ENCODE results near the gene NUP210. TPM values are rescaled to one million over a fixed set of nuclear protein-coding genes. Genes with fewer than 3 reads are reported as not detected.

Gene NUP210
- polyA plus RNA-seq, 1 of the 3 experiments (the other 2 are of a cell fraction), result 1.8 TPM

GRCh38 chr3:13309004-13309403 is 111.1 kb downstream of the NUP210 start:
- DNase-seq, result no peak
- H3K9me3 ChIP-seq, result no peaks in the 10 kb centered on the region

GRCh38 chr3:13308380-13308801 is 111.7 kb downstream of the NUP210 start:
- Histone ChIP-seq H3F3A (replicated peaks; ENCODE audit: insufficient read depth) (no peaks in the 10 kb centered on the region), H3K79me2 (ENCODE audit: insufficient read depth) (no peaks in the 10 kb centered on the region), H3K4me1 (ENCODE audit: control insufficient read depth in 1 of 2, insufficient read depth in 2 of 2, low read depth in 1 of 2, low read length in 1 of 2) (no peaks in the 10 kb centered on the region), H4K20me1 (ENCODE audit: insufficient read depth) (no peaks in the 10 kb centered on the region), H3K9ac (no peak overlapping the region), H3K27me3 (ENCODE audit: insufficient read depth) (no peaks in the 10 kb centered on the region), H3K4me2 (no peak overlapping the region), H3K9me3 (no peaks in the 10 kb centered on the region), H3K9me2 (no peaks in the 10 kb centered on the region), H3K36me3 (replicated peaks in 1 of 2; ENCODE audit: control insufficient read depth in 1 of 2, insufficient read depth in 2 of 2, low read length in 1 of 2) (no peaks in the 10 kb centered on the region), H3K4me3 (ENCODE audit: low read depth in 2 of 2, low read length in 1 of 2) (no peak overlapping the region), H3K27ac (ENCODE audit: low read depth in 2 of 2, low read length in 1 of 2) (no peak overlapping the region), H2AFZ (ENCODE audit: low read depth) (no peak overlapping the region)
- POLR2A ChIA-PET, result no interaction called here
- DNase-seq, result peak; percentile 74
- CTCF ChIA-PET, result interaction anchor here (0.6 to 1.2 kb wide), 5 partner anchors 10 to 149 kb away, joined by 3 to 5 read pairs (median 3); no protein-coding TSS in a partner anchor
- 36% methylated on average over 3 of the region's 6 CpGs for WGBS (ENCODE audit: low lambda C conversion rate)
- TF ChIP-seq CTCF (IDR thresholded peaks at IDR 0.05), result peak; percentile 59
- no peak for TF ChIP-seq YY1 (IDR thresholded peaks at IDR 0.05; ENCODE audit: low read depth)
- TF ChIP-seq RAD21 (IDR thresholded peaks at IDR 0.05; ENCODE audit: low read length), result peak; percentile 58

More at GRCh38 chr3:13309004-13309403, 111.1 kb downstream of the NUP210 start:
- no peak overlapping the region for H3K27ac ChIP-seq (ENCODE audit: low read depth in 2 of 2, low read length in 1 of 2)
- no peaks in the 10 kb centered on the region for H3K4me1 ChIP-seq (ENCODE audit: control insufficient read depth in 1 of 2, insufficient read depth in 2 of 2, low read depth in 1 of 2, low read length in 1 of 2)
- CTCF ChIA-PET, result interaction anchor here (0.9 to 1.3 kb wide), 2 partner anchors 198 to 216 kb away, joined by 3 read pairs; no protein-coding TSS in a partner anchor
- POLR2A ChIA-PET, result no interaction called here
- 15% methylated on average over 3 of the region's 3 CpGs for WGBS (ENCODE audit: low lambda C conversion rate)
- no peaks in the 10 kb centered on the region for H3K9me2 ChIP-seq
- no peak overlapping the region for H2AFZ ChIP-seq (ENCODE audit: low read depth)
- no peak overlapping the region for H3K4me3 ChIP-seq (ENCODE audit: low read depth in 2 of 2, low read length in 1 of 2)
- no peaks in the 10 kb centered on the region for H3K36me3 ChIP-seq (replicated peaks in 1 of 2; ENCODE audit: control insufficient read depth in 1 of 2, insufficient read depth in 2 of 2, low read length in 1 of 2)
- no peaks in the 10 kb centered on the region for H3K79me2 ChIP-seq (ENCODE audit: insufficient read depth)
- H3K9ac ChIP-seq, result no peak overlapping the region
- TF ChIP-seq FOXJ3 (CRISPR knock-in tag; IDR thresholded peaks at IDR 0.05) (no peak), JUND (IDR thresholded peaks at IDR 0.05) (no peak), USF2 (IDR thresholded peaks at IDR 0.05; ENCODE audit: borderline replicate concordance, low read depth, low read length) (no peak), ELF1 (IDR thresholded peaks at IDR 0.05) (no peak)
- H3K27me3 ChIP-seq (ENCODE audit: insufficient read depth), result no peaks in the 10 kb centered on the region
- H3K4me2 ChIP-seq, result no peak overlapping the region
- H4K20me1 ChIP-seq (ENCODE audit: insufficient read depth), result no peaks in the 10 kb centered on the region
- H3F3A ChIP-seq (replicated peaks; ENCODE audit: insufficient read depth), result no peaks in the 10 kb centered on the region

- H3K79me2 ChIP-seq (ENCODE audit: insufficient read depth), result no peaks in the 10 kb centered on the region
- no peak overlapping the region for H3K4me2 ChIP-seq
- 0 out of 4 replicates have a peak, but pooled peaks cover 0 to 2% of the 10 kb centered on the region in 2 experiments for H3K4me1 ChIP-seq (ENCODE audit: control insufficient read depth in 1 of 2, insufficient read depth in 2 of 2, low read depth in 1 of 2, low read length in 1 of 2)
- no peaks in the 10 kb centered on the region for H3F3A ChIP-seq (replicated peaks; ENCODE audit: insufficient read depth)
- ChIA-PET CTCF (interaction anchor here (2.1 kb wide), 1 partner anchor 145 kb away, joined by 6 read pairs; no protein-coding TSS in a partner anchor), POLR2A (no interaction called here)
- no peaks in the 10 kb centered on the region for H4K20me1 ChIP-seq (ENCODE audit: insufficient read depth)
- H3K36me3 ChIP-seq (replicated peaks in 1 of 2; ENCODE audit: control insufficient read depth in 1 of 2, insufficient read depth in 2 of 2, low read length in 1 of 2), result no peaks in the 10 kb centered on the region
- no peaks in the 10 kb centered on the region for H3K9me2 ChIP-seq
- no peak overlapping the region for H3K27ac ChIP-seq (ENCODE audit: low read depth in 2 of 2, low read length in 1 of 2)
- DNase-seq, result no peak
- WGBS (ENCODE audit: low lambda C conversion rate), result 80% methylated on average over 8 of the region's 11 CpGs
- H3K9ac ChIP-seq, result no peak overlapping the region
- H3K9me3 ChIP-seq, result no peaks in the 10 kb centered on the region
- no peaks in the 10 kb centered on the region for H3K27me3 ChIP-seq (ENCODE audit: insufficient read depth)
- no peak overlapping the region for H3K4me3 ChIP-seq (ENCODE audit: low read depth in 2 of 2, low read length in 1 of 2)
- no peak overlapping the region for H2AFZ ChIP-seq (ENCODE audit: low read depth)
- TF ChIP-seq FOXJ3 (CRISPR knock-in tag; IDR thresholded peaks at IDR 0.05) (no peak), IRF3 (IDR thresholded peaks at IDR 0.05; ENCODE audit: low read depth, low read length) (no peak), ZBTB33 (IDR thresholded peaks at IDR 0.05; ENCODE audit: borderline replicate concordance, low read depth) (no peak), RCOR1 (IDR thresholded peaks at IDR 0.05; ENCODE audit: low read length) (no peak), MAX (IDR thresholded peaks at IDR 0.05; ENCODE audit: low read depth) (no peak), CTCF (IDR thresholded peaks at IDR 0.05) (no peak), NRF1 (IDR thresholded peaks at IDR 0.05; ENCODE audit: low read depth, low read length) (no peak), JUND (IDR thresholded peaks at IDR 0.05) (no peak)
Observed at GRCh38 chr3:13307041-13307440, 113.1 kb downstream of the NUP210 start.

Data from SK-N-SH (cell line).